ENCODE data around the gene PLCH2.

PLCH2 gene

GRCh38 chr1:2501041-2501819 lies 25.1 kb downstream of the PLCH2 start:
- Histone ChIP-seq H3K4me3 (ENCODE audit: low read length) (no peak overlapping the region), H3K27me3 (ENCODE audit: insufficient read depth, low read length) (no peaks in the 10 kb centered on the region), H3K9ac (ENCODE audit: low read depth, low read length) (no peak overlapping the region), H3K4me1 (ENCODE audit: insufficient read depth, low read length) (no peaks in the 10 kb centered on the region), H3K27ac (ENCODE audit: low read depth, low read length) (no peak overlapping the region), H3K36me3 (ENCODE audit: insufficient read depth, low read length) (no peaks in the 10 kb centered on the region), H3K9me3 (ENCODE audit: insufficient read depth, low read depth, low read length) (no peaks in the 10 kb centered on the region)
- WGBS: 89% methylated on average over 28 of the region's 28 CpGs

- Histone ChIP-seq H3K9me3 (ENCODE audit: insufficient read depth, low read depth, low read length) (no peaks in the 10 kb centered on the region), H3K27me3 (ENCODE audit: insufficient read depth, low read length) (no peaks in the 10 kb centered on the region), H3K4me1 (ENCODE audit: insufficient read depth, low read length) (no peaks in the 10 kb centered on the region), H3K36me3 (ENCODE audit: insufficient read depth, low read length) (no peaks in the 10 kb centered on the region), H3K9ac (ENCODE audit: low read depth, low read length) (no peak overlapping the region), H3K4me3 (ENCODE audit: low read length) (no peak overlapping the region), H3K27ac (ENCODE audit: low read depth, low read length) (no peak overlapping the region)
- WGBS: 94% methylated on average over 7 of the region's 7 CpGs
Measured at GRCh38 chr1:2501820-2502119, 25.7 kb downstream of the PLCH2 start.

GRCh38 chr1:2502210-2502609 lies 26.1 kb downstream of the PLCH2 start:
- H3K4me1 ChIP-seq (ENCODE audit: insufficient read depth, low read length): no peaks in the 10 kb centered on the region
- WGBS: 91% methylated on average over 34 of the region's 34 CpGs
- no peaks in the 10 kb centered on the region for H3K36me3 ChIP-seq (ENCODE audit: insufficient read depth, low read length)
- no peak overlapping the region for H3K9ac ChIP-seq (ENCODE audit: low read depth, low read length)
- H3K27me3 ChIP-seq (ENCODE audit: insufficient read depth, low read length): no peaks in the 10 kb centered on the region
- H3K9me3 ChIP-seq (ENCODE audit: insufficient read depth, low read depth, low read length): no peaks in the 10 kb centered on the region
- no peak overlapping the region for H3K27ac ChIP-seq (ENCODE audit: low read depth, low read length)
- H3K4me3 ChIP-seq (ENCODE audit: low read length): no peak overlapping the region

GRCh38 chr1:2502661-2503553 lies 26.8 kb downstream of the PLCH2 start:
- H3K9ac ChIP-seq (ENCODE audit: low read depth, low read length): no peak overlapping the region
- H3K27me3 ChIP-seq (ENCODE audit: insufficient read depth, low read length): no peaks in the 10 kb centered on the region
- no peak overlapping the region for H3K4me3 ChIP-seq (ENCODE audit: low read length)
- H3K27ac ChIP-seq (ENCODE audit: low read depth, low read length): no peak overlapping the region
- WGBS: 92% methylated on average over 36 of the region's 36 CpGs
- 0 out of 2 replicates have a peak, but pooled peaks cover 2% of the 10 kb centered on the region for H3K36me3 ChIP-seq (ENCODE audit: insufficient read depth, low read length)
- no peaks in the 10 kb centered on the region for H3K9me3 ChIP-seq (ENCODE audit: insufficient read depth, low read depth, low read length)
- no peaks in the 10 kb centered on the region for H3K4me1 ChIP-seq (ENCODE audit: insufficient read depth, low read length)

- no peaks in the 10 kb centered on the region for H3K9me3 ChIP-seq (ENCODE audit: insufficient read depth, low read depth, low read length)
- no peak overlapping the region for H3K4me3 ChIP-seq (ENCODE audit: low read length)
- 87% methylated on average over 42 of the region's 42 CpGs for WGBS
- H3K27me3 ChIP-seq (ENCODE audit: insufficient read depth, low read length): no peaks in the 10 kb centered on the region
- H3K9ac ChIP-seq (ENCODE audit: low read depth, low read length): no peak overlapping the region
- H3K36me3 ChIP-seq (ENCODE audit: insufficient read depth, low read length): peaks cover 9% of the 10 kb centered on the region
- no peaks in the 10 kb centered on the region for H3K4me1 ChIP-seq (ENCODE audit: insufficient read depth, low read length)
- no peak overlapping the region for H3K27ac ChIP-seq (ENCODE audit: low read depth, low read length)
Measured at GRCh38 chr1:2503554-2504224, 27.6 kb downstream of the PLCH2 start.

- Histone ChIP-seq H3K4me1 (ENCODE audit: insufficient read depth, low read length) (no peaks in the 10 kb centered on the region), H3K9me3 (ENCODE audit: insufficient read depth, low read depth, low read length) (no peaks in the 10 kb centered on the region), H3K27ac (ENCODE audit: low read depth, low read length) (no peak overlapping the region), H3K4me3 (ENCODE audit: low read length) (no peak overlapping the region), H3K36me3 (ENCODE audit: insufficient read depth, low read length) (peaks cover 16% of the 10 kb centered on the region), H3K9ac (ENCODE audit: low read depth, low read length) (no peak overlapping the region), H3K27me3 (ENCODE audit: insufficient read depth, low read length) (no peaks in the 10 kb centered on the region)
- WGBS: 93% methylated on average over 36 of the region's 36 CpGs
Measured at GRCh38 chr1:2504225-2504948, 28.3 kb downstream of the PLCH2 start.

GRCh38 chr1:2504949-2505272 lies 28.8 kb downstream of the PLCH2 start:
- Histone ChIP-seq H3K27me3 (ENCODE audit: insufficient read depth, low read length) (no peaks in the 10 kb centered on the region), H3K9ac (ENCODE audit: low read depth, low read length) (no peak overlapping the region), H3K4me3 (ENCODE audit: low read length) (no peak overlapping the region), H3K27ac (ENCODE audit: low read depth, low read length) (no peak overlapping the region), H3K9me3 (ENCODE audit: insufficient read depth, low read depth, low read length) (no peaks in the 10 kb centered on the region), H3K4me1 (ENCODE audit: insufficient read depth, low read length) (no peaks in the 10 kb centered on the region), H3K36me3 (ENCODE audit: insufficient read depth, low read length) (peaks cover 21% of the 10 kb centered on the region)
- WGBS: 90% methylated on average over 22 of the region's 22 CpGs

- peaks cover 27% of the 10 kb centered on the region for H3K36me3 ChIP-seq (ENCODE audit: insufficient read depth, low read length)
- H3K9me3 ChIP-seq (ENCODE audit: insufficient read depth, low read depth, low read length): no peaks in the 10 kb centered on the region
- WGBS: 91% methylated on average over 21 of the region's 21 CpGs
- no peak overlapping the region for H3K9ac ChIP-seq (ENCODE audit: low read depth, low read length)
- no peaks in the 10 kb centered on the region for H3K27me3 ChIP-seq (ENCODE audit: insufficient read depth, low read length)
- no peak overlapping the region for H3K4me3 ChIP-seq (ENCODE audit: low read length)
- H3K4me1 ChIP-seq (ENCODE audit: insufficient read depth, low read length): no peaks in the 10 kb centered on the region
- H3K27ac ChIP-seq (ENCODE audit: low read depth, low read length): no peak overlapping the region
Measured at GRCh38 chr1:2505461-2505994, 29.4 kb downstream of the PLCH2 start.

GRCh38 chr1:2506007-2506860 lies 30.1 kb downstream of the PLCH2 start:
- Histone ChIP-seq H3K27ac (ENCODE audit: low read depth, low read length) (no peak overlapping the region), H3K9ac (ENCODE audit: low read depth, low read length) (no peak overlapping the region), H3K9me3 (ENCODE audit: insufficient read depth, low read depth, low read length) (no peaks in the 10 kb centered on the region), H3K36me3 (ENCODE audit: insufficient read depth, low read length) (peaks cover 34% of the 10 kb centered on the region), H3K4me1 (ENCODE audit: insufficient read depth, low read length) (no peaks in the 10 kb centered on the region), H3K4me3 (ENCODE audit: low read length) (no peak overlapping the region), H3K27me3 (ENCODE audit: insufficient read depth, low read length) (no peaks in the 10 kb centered on the region)
- 83% methylated on average over 30 of the region's 30 CpGs for WGBS

- Histone ChIP-seq H3K27ac (ENCODE audit: low read depth, low read length) (no peak overlapping the region), H3K4me3 (ENCODE audit: low read length) (no peak overlapping the region), H3K9me3 (ENCODE audit: insufficient read depth, low read depth, low read length) (no peaks in the 10 kb centered on the region), H3K4me1 (ENCODE audit: insufficient read depth, low read length) (no peaks in the 10 kb centered on the region), H3K36me3 (ENCODE audit: insufficient read depth, low read length) (peaks cover 42% of the 10 kb centered on the region), H3K9ac (ENCODE audit: low read depth, low read length) (no peak overlapping the region), H3K27me3 (ENCODE audit: insufficient read depth, low read length) (no peaks in the 10 kb centered on the region)
- 73% methylated on average over 15 of the region's 15 CpGs for WGBS
Measured at GRCh38 chr1:2506901-2507565, 30.9 kb downstream of the PLCH2 start.
